IPS-18a (cell line): Measurements from ENCODE around the gene CASP9.
"Not testable (repeated sequence)": the region's sequence is repeated elsewhere in the genome, so short reads cannot be mapped to it uniquely, and the experiment has no call there.

Source experiments
- H3K27ac ChIP-seq: one replicate; pipeline ENCODE4 v1.5.1; 2013; ENCODE audit warnings: low read length
- H3K27me3 ChIP-seq: one replicate; pipeline ENCODE4 v1.6.1; 2013; ENCODE audit warnings: mild to moderate bottlenecking, low read length; ENCODE audit not compliant: control insufficient read depth, insufficient read depth
- H3K36me3 ChIP-seq: one replicate; pipeline ENCODE4 v1.6.1; 2013; ENCODE audit warnings: low read depth, low read length; ENCODE audit not compliant: control insufficient read depth
- H3K4me1 ChIP-seq: one replicate; pipeline ENCODE4 v1.6.1; 2013; ENCODE audit warnings: low read depth, low read length; ENCODE audit not compliant: control insufficient read depth
- H3K4me3 ChIP-seq: one replicate; pipeline ENCODE4 v1.5.1; 2013; ENCODE audit warnings: low read length
- H3K9ac ChIP-seq: one replicate; pipeline ENCODE4 v1.6.1; 2013; ENCODE audit warnings: mild to moderate bottlenecking, low read length, moderate library complexity
- H3K9me3 ChIP-seq: one replicate; pipeline ENCODE4 v1.6.1; 2013; ENCODE audit warnings: low read depth, low read length; ENCODE audit not compliant: control insufficient read depth

Gene CASP9

DNA sequence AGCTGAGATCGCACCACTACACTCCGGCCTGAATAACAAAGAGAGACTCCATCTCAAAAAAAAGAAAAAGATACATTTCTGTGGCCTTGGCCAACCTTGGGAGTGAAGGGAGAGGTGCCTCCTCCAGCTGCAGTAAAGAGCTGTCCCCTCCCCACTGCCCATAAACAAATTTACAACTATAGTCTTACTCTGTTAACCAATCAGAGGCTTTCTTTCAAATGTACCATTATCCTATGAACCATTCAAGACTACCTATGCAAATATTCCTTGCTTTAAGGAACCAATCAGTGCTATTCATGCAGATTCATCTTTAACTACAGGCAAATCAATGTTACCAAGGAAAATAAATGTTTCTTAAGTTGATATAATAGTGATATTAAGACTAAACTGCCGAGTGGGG, 47.1 kb downstream of the CASP9 start:
- H3K27me3 ChIP-seq, result no peaks in the 10 kb centered on the region
- H3K4me1 ChIP-seq, result no peaks in the 10 kb centered on the region
- no peak overlapping the region for H3K4me3 ChIP-seq
- no peak overlapping the region for H3K9ac ChIP-seq
- H3K27ac ChIP-seq, result no peak overlapping the region
- no peaks in the 10 kb centered on the region for H3K36me3 ChIP-seq
- no peaks in the 10 kb centered on the region for H3K9me3 ChIP-seq

DNA sequence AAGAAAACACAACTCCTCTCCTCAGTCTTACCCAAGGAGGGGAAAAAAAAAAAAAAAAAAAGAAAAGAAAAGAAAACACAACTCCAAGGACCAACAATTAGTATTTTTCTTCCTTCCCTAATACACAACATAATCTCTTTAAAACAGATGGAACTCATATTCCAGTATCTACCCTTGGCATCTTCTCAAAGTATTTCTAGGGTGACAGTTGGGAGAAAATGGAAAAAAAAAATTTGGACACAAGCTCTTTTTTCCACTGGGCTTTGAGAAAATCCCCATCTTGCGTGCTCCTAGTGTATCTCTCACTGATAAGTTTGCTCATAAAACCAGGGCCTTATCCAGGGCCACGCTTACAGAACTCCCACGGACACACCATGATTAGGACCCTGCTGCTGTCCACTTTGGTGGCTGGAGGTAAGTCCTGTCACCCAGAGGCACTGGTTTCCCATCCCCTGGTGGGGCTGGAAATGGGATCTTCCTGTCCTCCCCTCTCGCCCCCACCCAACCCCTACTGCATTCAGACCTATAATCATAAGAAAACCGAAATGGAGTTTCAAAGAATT, 48.2 kb downstream of the CASP9 start, which contains the start of gene CELA2B:
Gene CELA2B (plus strand): TSS at position 353 of the 563 bp plus-strand sequence. CDS start 22 bp downstream, at position 375.
- Histone ChIP-seq H3K36me3 (no peaks in the 10 kb centered on the region), H3K27ac (no peak within 1 kb of the TSS), H3K9me3 (no peaks in the 10 kb centered on the region), H3K4me3 (no peak within 1 kb of the TSS), H3K9ac (no peak within 1 kb of the TSS), H3K4me1 (no peaks in the 10 kb centered on the region), H3K27me3 (no peaks in the 10 kb centered on the region)

DNA sequence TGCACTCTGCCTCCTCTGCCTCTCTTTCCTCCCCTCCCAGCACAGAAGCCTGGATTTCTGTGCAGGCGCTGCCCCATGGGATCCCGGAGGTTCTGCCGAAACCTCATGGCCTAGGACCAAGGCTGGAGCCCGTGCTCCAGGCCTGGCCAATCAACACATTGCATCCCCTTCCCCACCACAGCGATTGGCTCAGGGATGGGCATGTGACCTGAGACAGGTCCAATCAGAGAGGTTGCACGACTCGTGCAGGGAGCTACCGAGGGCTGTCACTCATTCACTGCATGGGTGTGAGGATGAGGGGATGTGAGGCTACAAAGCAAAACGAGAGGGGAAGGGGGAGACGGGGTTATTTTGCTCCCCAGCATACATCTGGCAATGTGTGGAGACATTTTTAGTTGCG, 51.4 kb downstream of the CASP9 start:
- no peaks in the 10 kb centered on the region for H3K27me3 ChIP-seq
- H3K36me3 ChIP-seq, result no peaks in the 10 kb centered on the region
- H3K9me3 ChIP-seq, result no peaks in the 10 kb centered on the region
- H3K27ac ChIP-seq, result no peak overlapping the region
- H3K4me1 ChIP-seq, result no peaks in the 10 kb centered on the region
- H3K9ac ChIP-seq, result no peak overlapping the region
- no peak overlapping the region for H3K4me3 ChIP-seq

DNA sequence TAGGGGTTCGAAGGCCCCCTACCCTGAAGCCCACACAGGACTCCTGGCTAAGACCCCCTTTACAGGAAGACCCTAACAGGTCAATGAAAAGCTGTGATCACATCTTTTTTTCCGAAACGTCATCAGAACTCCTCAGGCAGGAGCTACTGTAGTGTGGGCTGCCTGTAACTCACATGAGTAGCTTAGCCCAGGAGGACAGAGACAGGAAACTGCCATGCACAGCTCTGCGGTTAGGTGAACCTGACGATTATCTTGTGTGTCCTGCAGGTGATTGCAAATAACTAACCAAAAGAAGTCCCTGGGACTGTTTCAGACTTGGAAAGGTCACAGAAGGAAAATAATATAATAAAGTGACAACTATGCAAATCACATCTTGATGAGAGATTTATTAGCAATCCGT, 52.3 kb downstream of the CASP9 start:
- H3K9me3 ChIP-seq, result not testable (repeated sequence)

DNA sequence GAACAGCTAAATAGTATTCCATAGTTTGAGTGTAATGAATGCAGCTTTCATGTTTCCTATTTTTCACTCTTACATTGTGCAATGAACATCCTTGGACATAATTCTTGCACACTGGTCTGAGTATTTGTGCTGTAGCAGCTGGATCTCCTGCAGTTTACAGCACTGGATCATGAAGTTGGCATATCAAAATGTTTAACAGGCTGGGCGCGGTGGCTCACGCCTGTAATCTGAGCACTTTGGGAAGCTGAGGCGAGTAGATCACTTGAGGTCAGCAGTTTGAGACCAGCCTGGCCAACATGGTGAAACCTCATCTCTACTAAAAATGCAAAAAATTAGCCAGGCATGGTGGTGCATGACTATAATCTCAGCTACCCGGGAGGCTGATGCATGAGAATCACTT, 52.9 kb downstream of the CASP9 start:
- not testable (repeated sequence) for H3K27me3 ChIP-seq, H3K36me3 ChIP-seq, H3K9ac ChIP-seq, H3K4me3 ChIP-seq, H3K27ac ChIP-seq, H3K4me1 ChIP-seq, H3K9me3 ChIP-seq

More for the DNA sequence above, 52.3 kb downstream of the CASP9 start:
- not testable (repeated sequence) for H3K4me3 ChIP-seq, H3K27me3 ChIP-seq, H3K9ac ChIP-seq, H3K4me1 ChIP-seq, H3K27ac ChIP-seq, H3K36me3 ChIP-seq

DNA sequence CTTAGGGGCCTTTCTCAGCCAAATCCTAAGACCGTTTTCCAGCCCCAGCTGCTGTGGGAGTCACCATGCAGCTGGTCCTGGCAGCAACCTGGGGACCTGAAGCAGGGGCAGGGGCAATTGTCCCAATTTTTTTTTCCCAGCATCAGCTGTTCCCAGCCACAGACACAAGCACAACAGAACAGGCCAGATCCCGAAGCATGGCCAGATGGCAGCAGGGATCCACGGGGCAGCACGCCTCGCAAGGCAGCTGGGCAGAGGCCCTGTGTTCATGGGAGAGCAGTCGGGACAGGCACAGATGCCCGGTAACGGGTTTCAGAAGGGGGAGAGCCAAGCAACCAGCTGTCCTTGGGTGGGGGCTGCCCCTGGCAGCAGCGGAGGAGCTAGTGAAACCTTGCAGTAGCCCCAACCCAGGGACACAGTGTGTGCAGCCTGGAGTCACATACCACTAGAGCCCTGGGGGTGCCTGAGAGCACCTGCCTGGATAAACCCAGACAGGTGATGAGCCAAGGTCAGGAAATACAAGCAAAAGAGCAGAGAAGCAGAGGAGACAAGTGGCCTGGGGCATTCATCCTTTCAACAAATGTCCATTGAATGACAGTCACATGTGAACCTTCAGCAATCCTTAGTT, 54.1 kb downstream of the CASP9 start:
- H3K4me1 ChIP-seq, H3K9ac ChIP-seq, H3K36me3 ChIP-seq, H3K27ac ChIP-seq, H3K9me3 ChIP-seq, H3K27me3 ChIP-seq, H3K4me3 ChIP-seq: not testable (repeated sequence)

DNA sequence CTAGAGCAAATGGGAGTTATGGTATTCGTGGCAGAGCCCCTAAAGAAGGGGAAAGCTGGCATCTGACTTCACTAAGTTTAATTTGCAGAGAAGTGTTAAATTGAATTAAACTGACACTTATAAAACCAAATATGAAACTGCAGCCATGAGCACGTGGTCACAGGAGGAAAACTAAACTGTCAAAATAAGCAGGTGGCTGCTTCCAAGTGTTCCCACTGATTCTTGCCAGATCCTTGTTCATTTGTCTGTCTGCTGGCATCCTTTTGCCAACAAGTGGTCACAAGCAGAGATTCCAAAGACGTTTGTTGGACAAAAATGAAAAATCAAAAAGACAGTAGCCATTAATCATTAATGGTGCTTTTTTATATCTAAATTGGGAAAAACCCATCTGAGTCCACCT, 54.7 kb downstream of the CASP9 start:
- Histone ChIP-seq H3K27me3 (no peaks in the 10 kb centered on the region), H3K4me1 (no peaks in the 10 kb centered on the region), H3K27ac (no peak overlapping the region), H3K36me3 (no peaks in the 10 kb centered on the region), H3K9ac (no peak overlapping the region), H3K9me3 (no peaks in the 10 kb centered on the region), H3K4me3 (no peak overlapping the region)

DNA sequence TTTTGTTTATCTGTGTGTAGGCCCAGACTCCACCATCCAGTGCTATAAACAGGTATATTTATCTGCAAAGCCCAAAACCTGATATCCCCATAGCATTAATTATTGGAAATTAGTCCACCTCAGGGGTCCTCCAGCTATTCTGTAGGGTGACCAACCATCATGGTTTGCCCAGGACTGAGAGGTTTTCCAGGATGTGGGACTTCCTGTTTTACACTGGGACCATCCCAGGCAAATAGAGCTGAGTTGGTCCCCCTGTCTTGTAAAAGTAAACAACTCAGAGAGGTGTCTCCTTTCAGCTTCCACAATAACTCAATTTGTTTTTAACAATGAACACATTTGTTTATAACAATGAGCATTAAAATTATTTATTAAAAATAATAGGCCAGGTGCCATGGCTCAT, 55.9 kb downstream of the CASP9 start:
- no peak overlapping the region for H3K4me3 ChIP-seq
- no peaks in the 10 kb centered on the region for H3K4me1 ChIP-seq
- no peak overlapping the region for H3K9ac ChIP-seq
- no peak overlapping the region for H3K27ac ChIP-seq
- no peaks in the 10 kb centered on the region for H3K9me3 ChIP-seq
- no peaks in the 10 kb centered on the region for H3K36me3 ChIP-seq
- H3K27me3 ChIP-seq, result no peaks in the 10 kb centered on the region

DNA sequence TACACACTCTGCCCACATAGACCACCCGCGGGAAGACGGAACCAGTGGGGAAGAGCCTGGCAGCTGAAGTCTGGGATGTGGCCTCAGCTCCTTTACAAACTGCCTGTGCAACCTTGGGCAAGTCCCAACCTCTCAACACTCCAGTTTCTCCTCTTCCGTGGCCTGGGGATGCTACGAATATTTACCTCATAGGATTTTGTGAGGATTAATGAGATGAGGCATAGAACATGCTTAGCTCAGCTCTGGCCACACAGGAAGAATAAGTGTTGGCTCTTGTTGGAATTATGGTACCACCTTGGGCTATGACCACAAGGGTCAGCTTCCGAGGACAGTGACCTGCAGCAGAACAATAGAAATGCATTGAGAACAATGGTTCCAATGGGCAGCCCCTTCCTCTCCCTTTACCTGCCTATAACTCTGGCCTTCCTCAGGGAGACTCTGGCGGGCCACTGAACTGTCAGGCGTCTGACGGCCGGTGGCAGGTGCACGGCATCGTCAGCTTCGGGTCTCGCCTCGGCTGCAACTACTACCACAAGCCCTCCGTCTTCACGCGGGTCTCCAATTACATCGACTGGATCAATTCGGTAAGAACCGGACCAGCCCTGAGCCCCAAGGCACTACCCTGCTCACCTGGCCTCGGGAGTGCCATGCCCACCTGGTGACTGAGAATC, 56.9 kb downstream of the CASP9 start:
- H3K4me1 ChIP-seq, H3K36me3 ChIP-seq, H3K9me3 ChIP-seq, H3K9ac ChIP-seq, H3K27me3 ChIP-seq, H3K27ac ChIP-seq, H3K4me3 ChIP-seq: not testable (repeated sequence)

DNA sequence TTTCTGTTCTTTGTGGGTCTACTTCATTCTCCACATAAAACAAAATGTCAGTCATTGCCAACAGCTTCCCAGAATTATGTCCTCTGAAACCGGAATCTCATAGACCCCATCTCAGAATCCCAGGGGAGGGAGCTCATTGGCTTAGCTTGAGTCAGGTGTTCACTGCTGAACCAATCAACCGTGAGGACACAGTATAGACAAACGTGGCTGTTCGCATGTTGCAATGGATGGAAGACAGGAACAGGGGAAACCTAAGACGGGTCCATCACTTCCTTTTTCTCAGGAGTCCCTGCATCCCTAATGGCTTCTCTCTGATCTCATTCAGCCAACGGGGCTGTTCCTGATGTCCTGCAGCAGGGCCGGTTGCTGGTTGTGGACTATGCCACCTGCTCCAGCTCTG, 58.3 kb downstream of the CASP9 start:
- Histone ChIP-seq H3K27ac (no peak overlapping the region), H3K9ac (no peak overlapping the region), H3K36me3 (no peaks in the 10 kb centered on the region), H3K27me3 (no peaks in the 10 kb centered on the region), H3K9me3 (no peaks in the 10 kb centered on the region), H3K4me1 (no peaks in the 10 kb centered on the region), H3K4me3 (no peak overlapping the region)

DNA sequence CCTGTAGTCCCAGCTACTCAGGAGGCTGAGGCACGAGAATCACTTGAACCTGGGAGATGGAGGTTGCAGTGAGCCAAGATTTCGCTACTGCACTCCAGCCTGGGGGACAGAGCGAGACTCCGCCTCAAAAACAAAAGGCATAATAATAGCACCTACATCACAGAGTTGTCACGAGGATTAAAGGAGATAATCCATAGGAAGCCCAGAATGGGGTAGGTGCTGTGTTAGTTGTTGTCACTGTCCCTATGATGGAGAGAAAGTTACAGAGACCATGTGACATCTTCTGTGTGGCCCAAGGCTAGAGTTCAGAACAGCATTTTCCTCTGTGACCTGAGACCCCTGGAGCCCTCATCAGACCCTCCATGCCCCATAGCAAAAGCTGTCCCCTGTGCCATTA, 60.1 kb downstream of the CASP9 start:
- H3K4me1 ChIP-seq, H3K9me3 ChIP-seq, H3K9ac ChIP-seq, H3K27me3 ChIP-seq, H3K36me3 ChIP-seq, H3K27ac ChIP-seq, H3K4me3 ChIP-seq: not testable (repeated sequence)
